HT1080 (cell line): Measurements from ENCODE around the gene LMAN1L. TPM values are rescaled to one million over a fixed set of nuclear protein-coding genes. Genes with fewer than 3 reads are reported as not detected.
A peak's percentile ranks its signal among the peaks of the same experiment; 100 is the strongest.
"Not testable (repeated sequence)": the region's sequence is repeated elsewhere in the genome, so short reads cannot be mapped to it uniquely, and the experiment has no call there.

ENCODE experiments used
- DNase-seq: peaks from one replicate; pipeline ENCODE4 v3.0.0-alpha.2; 2015; ENCODE audit warnings: low read depth
- total RNA-seq: library from RNA; depleted of rRNA; stranded (reverse); fragments of >200 nt; shearing (Covaris generic); gene quantifications from 2 replicates; pipeline ENCODE4 v1.2.3, GENCODE V29; 2014

Gene LMAN1L
- total RNA-seq, 1 experiment from 2014 or later = 0.05 TPM

DNA sequence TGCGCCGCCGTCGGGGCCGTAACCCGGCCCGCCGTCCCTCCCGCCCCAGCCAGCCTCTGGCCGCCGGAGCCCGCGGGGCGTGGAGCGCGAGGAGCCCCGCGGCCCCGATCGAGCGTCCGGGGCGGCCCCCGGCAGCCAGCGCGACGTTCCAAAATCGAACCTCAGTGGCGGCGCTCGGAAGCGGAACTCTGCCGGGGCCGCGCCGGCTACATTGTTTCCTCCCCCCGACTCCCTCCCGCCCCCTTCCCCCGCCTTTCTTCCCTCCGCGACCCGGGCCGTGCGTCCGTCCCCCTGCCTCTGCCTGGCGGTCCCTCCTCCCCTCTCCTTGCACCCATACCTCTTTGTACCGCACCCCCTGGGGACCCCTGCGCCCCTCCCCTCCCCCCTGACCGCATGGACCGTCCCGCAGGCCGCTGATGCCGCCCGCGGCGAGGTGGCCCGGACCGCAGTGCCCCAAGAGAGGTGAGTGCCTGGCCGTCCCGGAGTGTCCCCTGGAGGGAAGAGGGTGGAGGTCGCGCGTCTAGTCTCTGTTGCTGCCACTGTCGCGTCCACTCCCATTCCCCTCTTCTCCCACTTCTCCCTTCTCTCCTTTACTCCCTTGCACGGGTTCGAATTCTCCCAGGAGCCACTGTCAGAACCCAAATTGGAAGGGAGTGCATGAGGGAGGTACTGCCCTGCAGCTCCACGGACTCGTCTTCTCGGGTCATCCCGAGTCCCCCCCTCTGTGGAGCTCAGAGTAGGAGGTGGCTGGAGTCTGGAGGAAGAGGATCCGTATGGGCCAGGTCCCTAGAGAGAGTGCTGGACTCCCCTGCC lies 30.2 kb upstream of the LMAN1L start:
- no peak for DNase-seq

DNA sequence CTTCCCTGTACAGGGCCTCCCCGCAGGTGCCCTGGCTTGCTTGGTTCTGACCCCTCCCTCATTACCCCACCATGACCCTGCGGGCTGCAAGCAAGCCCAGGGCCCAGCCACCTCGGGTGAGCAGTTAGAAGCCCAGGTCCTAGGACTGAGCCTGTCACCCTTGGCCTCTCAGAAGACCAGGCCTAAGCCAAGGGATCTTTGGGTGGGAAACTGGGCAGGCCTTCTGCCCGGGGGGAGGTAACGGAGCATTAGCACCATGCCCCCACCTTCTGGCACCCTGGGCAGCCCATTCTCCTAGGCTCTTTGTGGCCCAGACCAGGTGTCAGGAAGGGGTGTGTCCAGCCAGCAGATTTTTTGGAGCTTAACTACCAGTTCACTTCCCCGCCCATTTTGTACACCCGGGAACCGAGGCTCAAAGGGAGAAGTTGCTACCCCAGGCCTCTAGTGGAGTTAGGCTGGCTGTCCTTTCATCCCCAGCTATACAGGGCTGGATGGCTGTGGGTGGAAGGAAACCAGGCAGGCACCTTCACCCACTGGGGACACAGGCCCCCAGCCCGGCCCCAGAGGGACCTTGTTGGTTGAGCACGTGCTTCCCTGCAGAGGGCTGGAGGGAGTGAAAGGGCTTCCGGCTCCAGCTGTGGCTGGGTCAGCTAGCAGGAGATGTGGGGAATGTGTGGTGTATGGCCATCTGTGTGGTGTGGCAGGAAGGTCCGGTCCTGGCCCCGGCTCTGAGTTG lies 29.4 kb upstream of the LMAN1L start:
- peak; percentile 46 for DNase-seq

DNA sequence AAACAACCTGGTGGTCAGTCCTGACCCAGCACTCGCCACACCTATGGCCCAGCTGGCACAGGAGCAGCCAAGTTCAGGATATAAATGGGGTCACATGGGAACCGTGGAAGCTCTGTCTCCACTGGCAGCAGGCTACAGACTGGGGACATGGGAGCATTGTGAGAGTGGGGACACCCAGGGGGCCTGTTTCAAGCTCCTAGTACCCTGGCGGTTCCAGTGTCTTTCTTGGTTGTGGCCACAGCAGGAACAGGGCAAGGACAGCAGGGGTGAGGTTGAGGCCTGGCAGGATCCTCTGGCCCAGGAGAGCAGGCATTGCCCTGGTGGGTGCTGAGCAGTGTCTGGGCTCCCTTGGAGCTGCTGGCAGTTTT lies 28.8 kb upstream of the LMAN1L start:
- DNase-seq = no peak

DNA sequence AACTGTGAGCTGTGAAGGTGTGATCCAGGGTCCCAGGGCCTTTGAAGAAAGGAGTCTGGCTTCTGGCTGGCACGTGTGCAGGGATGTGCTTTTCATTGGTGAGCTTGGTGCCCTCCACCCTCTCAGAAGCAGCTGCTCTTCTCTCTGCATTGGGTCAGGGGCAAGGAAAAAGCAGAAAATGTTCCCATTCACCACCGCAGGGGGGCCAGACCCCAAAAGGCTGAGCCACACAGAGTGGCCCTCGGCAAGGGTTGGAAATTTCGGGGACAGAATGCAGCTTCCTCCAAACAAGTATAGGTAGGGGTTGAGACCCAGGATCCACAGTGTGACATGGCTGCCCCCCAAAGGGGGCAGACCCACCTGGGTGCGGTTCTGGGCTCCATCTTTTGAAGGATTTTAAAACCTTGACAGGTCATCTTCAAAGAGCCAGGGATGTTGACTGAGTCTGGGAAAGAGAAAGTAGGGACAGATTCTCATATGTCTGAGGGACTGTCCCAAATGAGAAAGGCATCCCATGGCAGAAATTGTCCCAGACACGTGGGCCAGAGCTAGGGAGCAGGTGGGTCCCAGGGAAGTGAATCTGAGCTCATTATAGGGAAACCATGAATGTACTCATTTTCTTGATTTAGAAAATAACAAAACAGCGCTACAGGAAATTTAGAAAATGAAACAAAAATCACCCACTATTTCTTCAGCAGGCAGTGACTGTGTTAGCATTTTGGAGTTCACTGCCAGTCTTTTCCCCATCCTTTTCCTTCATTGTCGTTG lies 28.0 kb upstream of the LMAN1L start:
- no peak for DNase-seq

DNA sequence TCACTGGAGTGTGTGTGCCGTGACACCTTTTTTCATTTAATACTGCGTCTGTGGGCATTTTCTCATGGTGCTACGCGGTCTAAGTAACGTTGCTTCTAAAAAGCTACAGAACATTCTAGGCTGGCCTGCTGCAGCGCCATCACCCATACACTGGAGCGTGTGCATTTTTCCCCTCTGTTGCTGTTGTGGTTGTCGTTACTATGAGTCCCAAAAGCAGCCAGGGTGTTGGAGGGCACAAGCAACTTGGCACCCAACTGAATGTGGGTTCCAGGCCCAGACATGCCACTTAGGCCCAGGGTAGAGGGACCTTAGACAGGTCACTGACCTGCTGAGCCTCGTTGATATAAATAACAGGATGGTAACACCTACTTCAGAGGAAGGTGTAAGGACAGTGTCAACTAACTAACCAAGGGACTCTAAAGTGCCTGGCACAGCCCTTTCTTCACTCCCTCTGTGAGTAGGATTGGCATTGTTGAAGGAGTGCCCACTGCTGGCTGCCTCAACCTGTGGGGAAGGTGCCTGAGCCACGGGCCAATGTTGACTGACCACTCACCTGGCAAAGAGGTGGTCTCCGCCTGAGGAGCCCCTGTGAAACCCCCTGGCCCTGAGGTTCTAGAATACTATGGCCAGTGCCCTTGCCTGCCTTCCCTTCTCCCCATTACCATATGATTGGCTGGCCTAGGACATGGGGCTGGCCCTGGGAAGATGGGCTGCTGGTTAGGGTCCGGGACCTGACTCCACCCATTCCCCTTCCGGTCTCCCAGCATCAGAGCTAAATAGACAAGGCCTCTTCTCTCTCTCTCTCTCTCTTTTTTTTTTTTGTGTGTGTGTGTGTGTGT lies 27.2 kb upstream of the LMAN1L start:
- DNase-seq = no peak

DNA sequence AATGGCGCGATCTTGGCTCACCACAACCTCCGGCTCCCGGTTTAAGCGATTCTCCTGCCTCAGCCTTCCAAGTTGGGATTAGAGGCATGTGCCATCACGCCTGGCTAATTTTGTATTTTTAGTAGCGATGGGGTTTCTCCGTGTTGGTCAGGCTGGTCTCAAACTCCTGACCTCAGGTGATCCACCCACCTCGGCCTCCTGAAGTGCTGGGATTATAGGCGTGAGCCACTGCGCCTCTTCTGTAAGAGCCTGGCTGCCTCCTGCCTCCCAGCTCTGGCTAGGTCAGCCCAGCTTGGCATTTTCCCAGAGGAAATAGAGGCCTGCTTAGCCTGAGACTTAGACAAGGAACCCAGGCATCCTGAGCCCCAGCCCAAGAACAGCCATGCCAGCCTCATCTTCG lies 26.6 kb upstream of the LMAN1L start:
- not testable (repeated sequence) for DNase-seq

DNA sequence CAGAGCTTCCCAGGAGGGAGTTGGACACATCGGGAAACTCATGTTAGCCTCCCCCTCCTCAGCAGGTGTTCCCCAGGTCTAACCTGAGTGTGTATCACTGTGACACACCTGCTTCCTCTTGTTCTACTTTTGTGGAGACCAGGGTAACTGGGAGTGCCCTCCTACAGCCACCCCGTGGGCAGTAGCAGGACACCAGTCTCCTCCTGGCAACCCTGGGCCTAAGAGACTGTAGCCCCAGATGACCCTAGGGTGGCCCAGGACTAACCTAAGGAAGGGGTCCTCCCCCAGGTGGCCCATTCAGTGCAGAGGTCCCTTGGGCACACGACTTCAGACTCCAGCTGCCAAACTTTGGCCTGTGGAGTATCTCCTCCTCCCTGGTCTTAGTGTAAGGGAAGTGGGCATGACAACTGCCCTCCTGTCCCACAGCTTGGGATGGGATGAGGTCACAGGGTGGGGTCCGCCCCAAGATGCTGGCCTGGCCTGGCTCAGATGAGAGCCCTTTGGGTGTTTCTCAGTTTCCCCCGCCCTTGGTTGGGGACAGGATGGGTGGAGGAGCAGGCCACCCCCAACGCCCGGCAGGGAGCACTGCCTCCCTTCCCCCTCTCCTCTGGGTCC lies 26.0 kb upstream of the LMAN1L start:
- no peak for DNase-seq

DNA sequence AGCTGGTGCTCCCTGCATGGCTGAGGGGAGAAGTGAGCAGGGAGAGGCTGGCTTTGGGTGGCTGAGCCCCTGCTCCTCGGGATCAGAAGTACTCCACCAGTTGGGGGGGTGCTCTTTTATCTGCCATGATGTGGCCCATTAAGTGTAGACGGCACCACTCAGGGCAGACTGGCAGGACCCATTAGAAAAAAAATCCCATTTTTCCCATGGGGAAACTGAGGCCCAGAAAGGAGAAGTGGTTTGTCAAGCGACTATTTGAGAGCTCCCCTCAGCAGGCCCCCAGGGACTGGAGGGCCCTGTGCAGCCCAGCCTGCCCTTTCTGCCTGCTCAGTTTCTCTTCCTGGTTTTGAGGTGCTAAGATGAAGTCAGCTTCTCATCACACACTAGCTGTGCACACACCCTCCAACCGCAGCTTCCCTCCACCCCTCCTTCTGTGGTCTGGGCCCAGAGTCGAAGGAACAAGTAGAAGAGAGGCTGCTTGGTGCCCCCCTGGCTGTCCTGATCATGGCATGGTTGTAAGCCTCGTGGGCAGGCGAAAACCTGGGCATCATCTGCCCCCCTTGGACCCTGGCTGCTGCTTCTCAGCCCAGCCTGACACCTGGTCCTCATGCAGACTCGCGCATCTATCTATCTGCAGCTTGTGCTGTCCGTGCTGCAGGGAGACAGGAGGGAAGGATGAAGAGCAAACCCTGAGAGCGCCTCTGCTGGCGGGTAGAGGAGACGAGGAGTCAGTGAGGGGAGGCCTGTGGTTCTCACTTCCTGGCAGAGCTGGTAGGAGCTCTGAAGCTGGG lies 25.2 kb upstream of the LMAN1L start:
- peak; percentile 92 for DNase-seq

DNA sequence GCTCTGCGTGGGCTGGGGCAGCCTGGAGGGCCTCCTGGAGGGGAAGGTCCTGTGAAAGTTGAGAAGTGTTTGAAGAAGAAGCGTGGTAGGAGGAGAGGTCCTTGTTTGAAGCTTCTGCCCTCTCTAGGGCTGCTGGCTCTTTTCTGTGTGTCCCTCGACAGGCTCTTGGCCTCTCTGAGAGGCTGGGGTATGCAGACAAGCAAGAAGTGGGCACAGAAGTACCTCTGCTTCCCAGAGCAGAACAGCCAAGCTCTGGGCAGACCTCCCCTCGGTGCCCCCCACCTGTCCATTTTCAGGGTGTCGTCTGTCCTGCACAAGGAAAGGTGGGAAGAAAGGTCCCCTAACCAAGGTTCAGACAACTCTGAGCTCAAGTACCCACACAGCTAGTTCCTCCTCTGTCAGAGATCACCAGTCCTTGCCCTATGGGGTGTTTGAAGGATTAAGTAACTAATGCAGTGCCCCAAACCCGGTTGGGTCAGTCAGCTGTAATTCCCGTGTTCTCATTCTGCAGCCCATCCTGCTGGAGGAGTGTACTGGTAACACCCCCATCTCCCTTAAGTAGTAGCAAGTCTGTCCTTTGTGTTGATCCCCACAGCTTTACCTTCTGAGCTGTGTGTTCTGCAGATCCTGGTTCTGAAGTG lies 24.5 kb upstream of the LMAN1L start:
- DNase-seq = no peak

DNA sequence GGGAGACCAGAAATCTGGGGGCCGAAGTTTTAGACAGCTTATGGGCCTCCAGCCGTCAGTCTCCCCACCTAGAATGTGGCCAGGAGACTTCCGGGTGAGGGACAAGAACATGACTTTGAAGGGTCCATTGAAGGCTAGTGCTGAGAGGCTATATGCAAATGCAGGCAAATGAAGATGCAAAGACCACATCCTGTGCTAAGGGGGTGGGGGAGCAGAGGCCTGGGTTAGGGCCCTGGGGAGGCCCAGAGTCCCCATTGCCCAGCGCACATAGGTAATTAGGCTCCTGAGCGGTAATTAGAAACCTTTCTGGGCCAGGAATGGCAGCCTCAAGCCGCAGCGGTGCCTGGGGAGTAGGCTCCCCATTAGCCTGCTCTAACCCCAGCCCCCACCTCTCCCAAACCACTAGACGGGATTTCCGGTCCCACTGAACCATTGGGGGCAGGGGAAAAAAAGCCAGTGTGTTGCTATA lies 23.9 kb upstream of the LMAN1L start:
- no peak for DNase-seq

DNA sequence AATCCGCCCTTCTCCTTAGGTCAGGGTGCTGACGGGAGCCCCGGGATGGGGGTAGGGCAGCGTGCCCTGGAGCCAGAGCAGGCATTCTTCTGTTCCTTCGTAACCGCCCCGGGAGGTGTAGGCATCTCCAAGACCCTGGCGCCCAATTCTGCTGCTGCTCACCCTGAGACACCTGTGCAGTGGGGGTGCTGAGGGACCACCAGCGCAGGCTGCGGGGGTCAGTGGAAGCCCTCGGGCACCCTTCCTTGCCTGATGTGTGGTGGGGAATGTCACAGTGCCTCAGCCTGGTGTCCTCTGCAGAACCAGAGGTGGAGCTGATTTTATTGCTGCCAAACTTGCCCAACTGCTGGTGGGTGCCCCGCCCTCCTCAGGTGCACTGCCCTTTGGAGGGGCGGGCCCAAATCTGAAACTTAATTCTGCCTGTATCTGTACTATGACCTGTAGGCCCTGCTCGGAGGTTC lies 23.4 kb upstream of the LMAN1L start:
- no peak for DNase-seq

DNA sequence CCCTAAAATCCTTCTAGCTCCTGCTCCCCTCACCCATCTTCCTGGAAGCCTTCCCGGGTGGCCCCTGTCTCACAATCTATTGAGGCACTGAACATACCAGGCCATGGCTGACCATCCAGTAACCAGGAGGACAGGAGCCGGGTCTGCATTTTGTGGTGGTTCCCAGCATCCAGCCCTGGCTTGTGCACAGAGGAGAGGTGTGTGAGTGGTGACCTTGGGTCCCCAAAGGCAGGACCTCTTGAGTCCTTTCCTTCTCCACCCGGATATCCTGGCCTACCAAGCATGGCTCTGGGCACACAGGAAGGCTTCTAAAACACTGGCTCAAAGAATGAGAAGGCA lies 22.9 kb upstream of the LMAN1L start:
- DNase-seq = no peak

DNA sequence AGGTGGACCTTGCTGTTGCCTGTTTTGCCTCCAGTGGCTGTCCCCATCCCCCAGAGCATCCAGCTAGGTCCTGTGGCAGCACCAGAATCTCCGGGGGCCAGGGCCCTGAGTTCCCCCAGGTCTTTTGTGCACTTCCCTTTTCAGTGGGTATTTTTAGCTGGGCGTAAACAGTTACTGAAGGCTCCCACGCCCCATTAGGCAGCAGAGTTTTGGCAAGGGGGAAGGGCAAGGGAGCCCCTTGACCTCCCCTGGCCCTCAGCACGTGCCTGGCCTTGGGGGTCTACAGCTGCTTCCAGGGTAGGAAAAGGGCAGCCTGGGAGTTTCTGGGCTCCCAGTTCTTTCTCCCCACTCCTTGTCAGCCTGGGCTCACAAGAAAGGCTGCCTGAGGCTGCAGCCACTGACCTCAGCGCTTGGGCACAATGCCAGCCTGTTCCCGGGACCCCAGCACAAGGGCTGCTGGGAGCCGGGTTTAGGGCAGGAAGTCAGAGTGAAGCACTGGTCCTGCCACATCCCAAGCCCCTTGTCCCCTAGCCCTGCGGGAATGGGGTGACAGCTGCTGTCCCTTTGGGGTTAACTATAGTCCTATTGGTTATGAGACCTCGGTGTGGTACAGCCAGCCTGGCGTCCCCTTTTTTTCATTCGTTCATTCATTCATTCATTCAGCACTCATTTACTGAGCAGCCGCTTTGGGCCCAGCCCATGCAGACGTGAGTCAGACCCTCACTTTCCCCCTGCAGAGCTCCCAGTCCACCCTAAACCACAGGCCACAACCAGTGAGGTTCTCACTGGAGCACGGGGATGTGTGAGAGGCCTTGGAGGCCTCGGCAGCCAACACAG lies 22.3 kb upstream of the LMAN1L start:
- DNase-seq = peak; percentile 94

DNA sequence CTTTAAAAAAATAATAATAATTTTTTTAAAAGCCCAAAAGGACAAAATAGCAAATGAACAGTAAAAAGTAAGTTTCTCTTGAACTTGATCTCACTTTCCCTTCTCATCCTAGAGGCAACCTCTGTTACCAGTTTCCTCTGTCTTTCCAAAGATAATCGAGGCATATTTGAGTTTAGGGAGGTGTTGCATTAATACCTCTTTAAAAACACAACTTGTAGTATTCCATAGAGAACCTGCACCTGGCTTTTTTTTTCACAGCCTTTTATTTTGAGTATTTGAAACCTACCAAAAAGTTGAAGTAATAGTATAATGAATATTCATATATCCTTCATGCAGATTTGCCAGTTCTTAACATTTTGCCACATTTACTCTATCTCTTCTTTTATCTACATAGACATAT lies 21.6 kb upstream of the LMAN1L start:
- no peak for DNase-seq

DNA sequence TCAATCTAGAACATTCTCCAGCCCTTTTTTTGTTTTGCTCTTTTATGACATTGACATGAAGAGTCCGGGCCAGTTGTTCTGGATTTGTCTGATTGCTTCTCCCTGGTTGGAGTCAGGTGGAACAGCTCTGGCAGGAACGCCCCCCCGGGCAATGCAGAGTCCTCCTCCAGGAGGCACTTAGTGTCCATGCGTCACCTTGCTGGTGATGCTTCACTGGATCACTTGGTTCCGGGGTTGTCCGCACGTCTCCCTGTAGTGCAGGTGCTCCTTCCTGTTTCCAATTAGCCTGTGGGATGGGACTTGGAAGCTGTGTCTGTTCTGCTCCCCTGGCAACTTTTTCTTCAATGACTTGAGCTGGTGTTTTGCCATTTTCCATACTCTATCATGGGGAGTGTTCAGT lies 21.0 kb upstream of the LMAN1L start:
- DNase-seq = no peak

DNA sequence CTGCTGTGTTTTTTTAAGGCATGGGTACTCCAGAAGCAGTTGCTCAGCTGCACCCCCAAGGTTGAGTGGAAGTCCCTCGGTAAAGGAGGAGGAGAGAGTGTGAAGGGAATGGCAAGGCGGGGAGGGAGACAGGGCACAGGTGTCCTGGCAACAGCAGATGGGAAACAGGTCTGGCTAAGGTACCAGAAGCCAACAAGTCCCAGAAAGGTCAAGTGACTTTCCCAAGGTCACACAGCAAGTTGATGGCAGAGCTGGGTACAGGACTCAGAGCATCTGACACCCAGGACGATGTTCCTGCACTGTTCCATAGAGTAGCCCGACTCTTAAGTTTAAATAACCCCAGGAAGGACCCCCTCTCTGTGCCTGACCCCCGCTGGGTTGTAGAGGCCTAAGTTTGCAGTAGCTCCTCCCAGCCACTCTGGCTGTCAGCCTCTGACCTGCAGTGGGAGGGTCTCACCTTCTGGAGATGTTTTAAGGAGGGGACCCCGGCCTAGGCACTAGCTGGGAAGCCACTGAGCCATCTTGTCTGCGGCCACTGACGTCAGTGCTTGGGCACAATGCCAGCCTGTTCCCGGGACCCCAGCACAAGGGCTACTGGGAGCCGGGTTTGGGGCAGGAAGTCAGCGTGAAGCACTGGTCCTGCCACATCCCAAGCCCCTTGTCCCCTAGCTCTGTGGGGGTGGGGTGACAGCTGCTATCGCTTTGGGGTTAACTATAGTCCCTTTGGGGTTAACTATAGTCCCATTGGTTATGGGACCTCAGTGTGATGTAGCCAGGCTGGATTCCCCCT lies 20.2 kb upstream of the LMAN1L start:
- DNase-seq = no peak
